MM.1S (cell line): ENCODE data around the gene COQ10B.

Experiments
- CTCF ChIP-seq: fragments of 300-600 bp; sonication (generic); IDR thresholded peaks from 2 replicates; pipeline ENCODE4 v1.5.1; 2016; ENCODE audit warnings: antibody characterized with exemption, low read length, mixed read lengths
- EZH2 ChIP-seq: fragments of 300-600 bp; sonication (generic); optimal IDR thresholded peaks from 2 replicates; pipeline ENCODE3; 2017; ENCODE audit warnings: low read depth, mild to moderate bottlenecking, antibody characterized with exemption, low read length, mixed read lengths

GRCh38 chr2:197431858-197432257 is 21.5 kb upstream of the COQ10B start:
- TF ChIP-seq CTCF (no peak), EZH2 (no peak)
